ENCODE results near the gene CFAP69. TPM values are rescaled to one million over a fixed set of nuclear protein-coding genes. Genes with fewer than 3 reads are reported as not detected.

The CFAP69 gene
- total RNA-seq, 1 experiment from 2014 or later = 4.1 TPM

GRCh38 chr7:90261441-90261840 is 16.5 kb downstream of the CFAP69 start:
- Histone ChIP-seq H3K27ac (ENCODE audit: low read depth, low read length) (no peak overlapping the region), H3K4me1 (ENCODE audit: control insufficient read depth in 1 of 2, insufficient read depth in 2 of 2, low read length in 2 of 2) (no peaks in the 10 kb centered on the region), H3K9ac (ENCODE audit: low read length) (no peak overlapping the region), H3K9me3 (ENCODE audit: control insufficient read depth in 1 of 2, insufficient read depth in 1 of 2, low read depth in 1 of 2, low read length in 2 of 2) (no peaks in the 10 kb centered on the region), H3K36me3 (ENCODE audit: control insufficient read depth in 1 of 2, insufficient read depth in 2 of 2, low read length in 2 of 2) (no peaks in the 10 kb centered on the region), H3K4me3 (replicated peaks in 1 of 2; ENCODE audit: low read depth in 1 of 2, low read length in 2 of 2) (no peak overlapping the region), H3K27me3 (ENCODE audit: insufficient read depth, low read length) (no peaks in the 10 kb centered on the region), H3K79me2 (ENCODE audit: insufficient read depth, low read length) (no peaks in the 10 kb centered on the region), H3K9me2 (ENCODE audit: insufficient read depth) (no peaks in the 10 kb centered on the region), H4K20me1 (ENCODE audit: insufficient read depth) (no peaks in the 10 kb centered on the region), H2AFZ (ENCODE audit: low read depth, low read length, poor library complexity, severe bottlenecking) (no peak overlapping the region), H3K4me2 (ENCODE audit: low read length) (no peak overlapping the region)
- ATAC-seq = no peak
- TF ChIP-seq, protein P1, sequence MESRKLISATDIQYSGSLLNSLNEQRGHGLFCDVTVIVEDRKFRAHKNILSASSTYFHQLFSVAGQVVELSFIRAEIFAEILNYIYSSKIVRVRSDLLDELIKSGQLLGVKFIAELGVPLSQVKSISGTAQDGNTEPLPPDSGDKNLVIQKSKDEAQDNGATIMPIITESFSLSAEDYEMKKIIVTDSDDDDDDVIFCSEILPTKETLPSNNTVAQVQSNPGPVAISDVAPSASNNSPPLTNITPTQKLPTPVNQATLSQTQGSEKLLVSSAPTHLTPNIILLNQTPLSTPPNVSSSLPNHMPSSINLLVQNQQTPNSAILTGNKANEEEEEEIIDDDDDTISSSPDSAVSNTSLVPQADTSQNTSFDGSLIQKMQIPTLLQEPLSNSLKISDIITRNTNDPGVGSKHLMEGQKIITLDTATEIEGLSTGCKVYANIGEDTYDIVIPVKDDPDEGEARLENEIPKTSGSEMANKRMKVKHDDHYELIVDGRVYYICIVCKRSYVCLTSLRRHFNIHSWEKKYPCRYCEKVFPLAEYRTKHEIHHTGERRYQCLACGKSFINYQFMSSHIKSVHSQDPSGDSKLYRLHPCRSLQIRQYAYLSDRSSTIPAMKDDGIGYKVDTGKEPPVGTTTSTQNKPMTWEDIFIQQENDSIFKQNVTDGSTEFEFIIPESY (IDR thresholded peaks at IDR 0.05; ENCODE audit: extremely low read depth, insufficient replicate concordance, low read length) = no peak
- TF ChIP-seq SIN3A (IDR thresholded peaks at IDR 0.05; ENCODE audit: low read depth) (no peak), ELF1 (IDR thresholded peaks at IDR 0.05; ENCODE audit: borderline replicate concordance, low read depth) (no peak), CTCF (IDR thresholded peaks at IDR 0.05 in 2 of 3, conservative IDR thresholded peaks at IDR 0.05 in 1 of 3; ENCODE audit: borderline replicate concordance in 1 of 3, insufficient read depth in 1 of 3, low read depth in 2 of 3, low read length in 2 of 3) (no peak), SP1 (IDR thresholded peaks at IDR 0.05; ENCODE audit: low read depth) (no peak), RAD21 (IDR thresholded peaks at IDR 0.05; ENCODE audit: low read depth) (no peak), POLR2A (IDR thresholded peaks at IDR 0.05; ENCODE audit: borderline replicate concordance, extremely low read depth, insufficient read depth, insufficient read length) (no peak), SRF (IDR thresholded peaks at IDR 0.05; ENCODE audit: low read depth) (no peak), CBX3 (IDR thresholded peaks at IDR 0.05; ENCODE audit: low read depth) (no peak), ZNF274 (IDR thresholded peaks at IDR 0.05; ENCODE audit: low read depth, low read length) (no peak), EGR1 (IDR thresholded peaks at IDR 0.05; ENCODE audit: low read depth) (no peak), ATF3 (IDR thresholded peaks at IDR 0.05) (no peak), EZH2 (IDR thresholded peaks at IDR 0.05) (no peak), POLR2AphosphoS5 (IDR thresholded peaks at IDR 0.05; ENCODE audit: low read depth, low read length) (no peak)
- TF ChIP-seq, protein P2, sequence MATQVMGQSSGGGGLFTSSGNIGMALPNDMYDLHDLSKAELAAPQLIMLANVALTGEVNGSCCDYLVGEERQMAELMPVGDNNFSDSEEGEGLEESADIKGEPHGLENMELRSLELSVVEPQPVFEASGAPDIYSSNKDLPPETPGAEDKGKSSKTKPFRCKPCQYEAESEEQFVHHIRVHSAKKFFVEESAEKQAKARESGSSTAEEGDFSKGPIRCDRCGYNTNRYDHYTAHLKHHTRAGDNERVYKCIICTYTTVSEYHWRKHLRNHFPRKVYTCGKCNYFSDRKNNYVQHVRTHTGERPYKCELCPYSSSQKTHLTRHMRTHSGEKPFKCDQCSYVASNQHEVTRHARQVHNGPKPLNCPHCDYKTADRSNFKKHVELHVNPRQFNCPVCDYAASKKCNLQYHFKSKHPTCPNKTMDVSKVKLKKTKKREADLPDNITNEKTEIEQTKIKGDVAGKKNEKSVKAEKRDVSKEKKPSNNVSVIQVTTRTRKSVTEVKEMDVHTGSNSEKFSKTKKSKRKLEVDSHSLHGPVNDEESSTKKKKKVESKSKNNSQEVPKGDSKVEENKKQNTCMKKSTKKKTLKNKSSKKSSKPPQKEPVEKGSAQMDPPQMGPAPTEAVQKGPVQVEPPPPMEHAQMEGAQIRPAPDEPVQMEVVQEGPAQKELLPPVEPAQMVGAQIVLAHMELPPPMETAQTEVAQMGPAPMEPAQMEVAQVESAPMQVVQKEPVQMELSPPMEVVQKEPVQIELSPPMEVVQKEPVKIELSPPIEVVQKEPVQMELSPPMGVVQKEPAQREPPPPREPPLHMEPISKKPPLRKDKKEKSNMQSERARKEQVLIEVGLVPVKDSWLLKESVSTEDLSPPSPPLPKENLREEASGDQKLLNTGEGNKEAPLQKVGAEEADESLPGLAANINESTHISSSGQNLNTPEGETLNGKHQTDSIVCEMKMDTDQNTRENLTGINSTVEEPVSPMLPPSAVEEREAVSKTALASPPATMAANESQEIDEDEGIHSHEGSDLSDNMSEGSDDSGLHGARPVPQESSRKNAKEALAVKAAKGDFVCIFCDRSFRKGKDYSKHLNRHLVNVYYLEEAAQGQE (IDR thresholded peaks at IDR 0.05; ENCODE audit: low read depth) = no peak
- DNase-seq (ENCODE audit: low read depth, low spot score) = no peak
- ChIA-PET POLR2A (no interaction called here), RAD21 (ENCODE audit: low non-redundant PET in 1 of 2, low total read pairs in 2 of 2, uncharacterized antibody in 2 of 2, unreplicated experiment in 2 of 2) (no interaction called here), CTCF (interaction anchor here (1.6 kb wide), 1 partner anchor 107 kb away, joined by 6 read pairs; the partner anchor contains the start of gene STEAP1)
- BruUV-seq (replicated peaks) = no TSS peak
- intact Hi-C loops (cut with micrococcal nuclease) = loop anchor here (5.0 kb wide), 1 partner anchor 1714 kb away; no protein-coding TSS in a partner anchor
